Measurements from ENCODE around the gene NCBP2.

NCBP2 gene

DNA sequence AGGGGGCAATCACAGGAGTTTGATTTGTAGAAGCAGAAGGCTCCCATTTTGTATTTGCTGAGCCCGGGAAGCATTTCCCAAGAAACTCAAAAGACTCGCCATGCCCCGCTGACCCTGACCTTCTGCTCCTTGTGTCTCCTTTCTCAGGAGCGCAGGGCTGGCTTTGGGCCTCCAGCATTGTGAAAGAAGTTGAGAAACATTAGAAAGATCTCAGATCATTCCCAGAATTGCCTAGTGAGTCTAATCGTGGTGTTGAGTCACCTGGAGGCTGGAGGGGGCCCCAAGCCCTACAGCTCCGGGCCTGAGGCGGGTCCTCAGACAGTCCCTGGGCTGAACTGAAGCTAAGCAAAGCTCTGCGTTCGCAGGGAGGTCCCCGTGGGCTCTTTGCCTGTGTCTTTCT is 37.2 kb upstream of the NCBP2 start:
- H3K9ac ChIP-seq (ENCODE audit: low read depth, low read length) = no peak overlapping the region
- no peak overlapping the region for H3K4me3 ChIP-seq (ENCODE audit: low read length)
- H3K9me3 ChIP-seq (replicated peaks; ENCODE audit: low read length) = peaks cover 6% of the 10 kb centered on the region
- H3K4me1 ChIP-seq (ENCODE audit: control insufficient read depth, insufficient read depth, low read length) = no peaks in the 10 kb centered on the region
- H3K4me2 ChIP-seq (ENCODE audit: low read length) = no peak overlapping the region
- H3K27me3 ChIP-seq (ENCODE audit: control insufficient read depth, insufficient read depth, low read length) = peaks cover 10% of the 10 kb centered on the region
- no peaks in the 10 kb centered on the region for H3K36me3 ChIP-seq (ENCODE audit: insufficient read depth, low read length)

DNA sequence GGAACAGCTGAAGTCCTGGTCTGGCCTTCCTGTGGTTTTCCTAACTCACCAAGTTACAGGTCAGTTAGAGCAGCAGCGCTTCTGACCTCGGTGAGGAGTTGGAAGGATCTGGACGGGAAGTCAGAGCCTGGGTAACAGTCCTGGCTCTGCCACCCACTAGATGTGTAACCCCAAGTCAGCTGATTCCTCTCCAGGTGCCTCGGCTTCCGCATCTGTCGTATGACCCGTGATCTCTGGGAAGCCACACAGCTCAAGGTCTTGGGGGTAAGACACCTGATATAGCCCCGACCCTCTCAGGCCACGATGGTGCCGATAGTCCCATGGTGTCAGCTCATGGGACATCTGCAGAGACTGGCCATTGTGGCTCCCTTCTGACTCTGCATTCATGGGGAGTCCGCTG is 34.6 kb upstream of the NCBP2 start:
- no peaks in the 10 kb centered on the region for H3K9me3 ChIP-seq (replicated peaks; ENCODE audit: low read length)
- no peaks in the 10 kb centered on the region for H3K27me3 ChIP-seq (ENCODE audit: control insufficient read depth, insufficient read depth, low read length)
- no peak overlapping the region for H3K9ac ChIP-seq (ENCODE audit: low read depth, low read length)

DNA sequence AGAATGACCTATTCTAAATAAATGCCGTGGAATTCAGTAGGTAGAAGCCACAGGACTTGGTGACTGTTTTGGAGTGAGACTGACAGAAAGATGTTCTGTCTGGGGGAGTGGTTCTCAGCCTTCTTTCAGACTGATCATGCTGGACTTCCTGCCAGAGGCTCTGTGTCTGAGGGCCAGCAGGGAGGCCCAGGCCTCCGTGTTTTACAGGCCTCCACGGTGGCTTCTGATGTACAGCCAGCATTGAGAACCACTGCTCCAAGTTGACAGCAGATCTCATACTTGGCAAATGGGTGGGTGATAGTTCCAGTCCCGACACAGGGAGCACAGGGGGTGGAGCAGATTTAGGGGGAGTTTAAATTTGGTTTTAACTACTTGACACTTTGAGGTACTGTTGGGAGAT is 33.0 kb upstream of the NCBP2 start:
- H3K27me3 ChIP-seq (ENCODE audit: control insufficient read depth, insufficient read depth, low read length) = no peaks in the 10 kb centered on the region
- H3K9ac ChIP-seq (ENCODE audit: low read depth, low read length) = no peak overlapping the region
- H3K36me3 ChIP-seq (ENCODE audit: insufficient read depth, low read length) = no peaks in the 10 kb centered on the region
- H3K9me3 ChIP-seq (replicated peaks; ENCODE audit: low read length) = no peaks in the 10 kb centered on the region
- no peak overlapping the region for H3K4me3 ChIP-seq (ENCODE audit: low read length)
- H3K4me1 ChIP-seq (ENCODE audit: control insufficient read depth, insufficient read depth, low read length) = no peaks in the 10 kb centered on the region
- no peak overlapping the region for H3K4me2 ChIP-seq (ENCODE audit: low read length)

More for the DNA sequence above, 34.6 kb upstream of the NCBP2 start:
- Histone ChIP-seq H3K36me3 (ENCODE audit: insufficient read depth, low read length) (no peaks in the 10 kb centered on the region), H3K4me3 (ENCODE audit: low read length) (no peak overlapping the region), H3K4me2 (ENCODE audit: low read length) (no peak overlapping the region), H3K4me1 (ENCODE audit: control insufficient read depth, insufficient read depth, low read length) (no peaks in the 10 kb centered on the region)

DNA sequence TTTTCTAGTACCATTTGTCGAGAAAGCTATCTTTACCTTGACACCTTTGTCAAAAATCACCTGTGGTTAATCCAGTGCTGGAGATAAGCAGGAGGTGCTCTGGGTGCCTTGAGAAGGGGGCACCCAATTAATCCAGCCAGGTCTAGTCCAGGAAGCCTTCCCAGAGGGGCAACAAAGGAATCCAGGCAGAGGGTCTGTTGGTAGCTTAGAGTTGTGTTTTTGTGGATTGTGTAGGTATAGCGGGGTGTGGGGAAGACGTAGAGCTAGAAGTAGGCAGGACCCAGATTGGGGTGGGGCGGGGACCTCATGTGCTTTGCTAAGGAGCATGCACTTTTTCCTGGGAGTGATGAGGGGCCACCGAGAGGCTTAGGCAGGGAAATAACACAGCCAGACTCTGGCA is 32.3 kb upstream of the NCBP2 start:
- no peaks in the 10 kb centered on the region for H3K9me3 ChIP-seq (replicated peaks; ENCODE audit: low read length)
- no peak overlapping the region for H3K4me2 ChIP-seq (ENCODE audit: low read length)
- no peaks in the 10 kb centered on the region for H3K4me1 ChIP-seq (ENCODE audit: control insufficient read depth, insufficient read depth, low read length)
- no peak overlapping the region for H3K9ac ChIP-seq (ENCODE audit: low read depth, low read length)
- H3K27me3 ChIP-seq (ENCODE audit: control insufficient read depth, insufficient read depth, low read length) = no peaks in the 10 kb centered on the region
- H3K4me3 ChIP-seq (ENCODE audit: low read length) = no peak overlapping the region
- no peaks in the 10 kb centered on the region for H3K36me3 ChIP-seq (ENCODE audit: insufficient read depth, low read length)

DNA sequence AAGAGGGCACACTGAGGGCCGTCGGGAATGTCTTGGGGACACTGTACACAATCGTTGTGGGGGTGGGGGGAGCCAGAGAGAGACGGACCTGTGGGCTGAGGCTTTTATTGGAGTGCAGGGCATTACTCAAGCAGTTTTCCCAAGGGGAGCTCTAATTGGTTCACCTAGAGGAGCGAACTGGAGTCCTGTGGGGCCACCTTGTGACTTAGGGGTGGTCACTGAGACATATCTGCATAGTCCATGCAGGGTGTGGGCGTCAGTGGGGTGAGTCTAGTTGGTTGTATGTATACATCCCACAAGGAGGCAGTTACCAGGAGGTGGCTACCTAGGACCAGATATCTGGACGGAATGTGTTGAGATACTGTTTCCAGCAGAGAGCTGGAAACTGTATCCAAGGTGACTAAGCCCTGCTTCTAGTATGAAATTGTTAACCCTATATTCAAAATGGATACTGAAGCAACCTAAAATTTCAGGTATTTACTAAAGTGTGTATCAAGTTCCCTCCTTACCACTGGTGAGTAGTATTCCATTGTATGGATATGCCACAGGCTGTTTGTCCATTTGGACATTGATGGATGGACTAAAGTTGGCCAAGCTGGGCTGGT is 28.9 kb upstream of the NCBP2 start:
- Histone ChIP-seq H3K9ac (ENCODE audit: low read depth, low read length) (no peak overlapping the region), H3K27me3 (ENCODE audit: control insufficient read depth, insufficient read depth, low read length) (no peaks in the 10 kb centered on the region), H3K4me2 (ENCODE audit: low read length) (no peak overlapping the region), H3K4me3 (ENCODE audit: low read length) (no peak overlapping the region), H3K36me3 (ENCODE audit: insufficient read depth, low read length) (peaks cover 6% of the 10 kb centered on the region), H3K4me1 (ENCODE audit: control insufficient read depth, insufficient read depth, low read length) (peaks cover 7% of the 10 kb centered on the region), H3K9me3 (replicated peaks; ENCODE audit: low read length) (no peaks in the 10 kb centered on the region)

DNA sequence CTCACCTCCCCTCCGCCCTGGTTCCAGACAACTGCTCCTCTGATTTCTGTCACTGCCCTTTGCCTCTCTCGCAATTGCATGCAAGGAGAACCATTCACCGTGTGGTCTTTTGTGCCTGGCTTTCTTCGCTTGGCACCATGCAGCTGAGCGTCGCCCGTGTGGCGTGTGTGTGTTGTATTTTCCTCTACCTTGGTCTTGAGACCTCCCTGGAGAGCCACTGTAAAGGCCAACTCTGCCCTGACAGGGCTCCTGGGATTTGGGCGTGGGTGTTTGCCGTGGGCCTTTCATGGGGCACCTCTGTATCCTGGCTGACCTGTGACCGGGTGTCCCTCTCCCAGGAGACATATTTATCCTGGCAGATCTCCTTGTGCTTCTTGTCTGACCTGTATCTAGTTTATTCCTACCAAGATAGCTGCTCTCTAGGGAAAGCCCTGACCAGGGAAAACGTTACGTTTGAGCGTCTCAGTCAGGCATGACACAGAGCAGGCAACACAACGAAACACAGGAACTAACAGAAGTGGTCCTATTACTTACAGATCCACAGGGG is 28.3 kb upstream of the NCBP2 start:
- Histone ChIP-seq H3K9me3 (replicated peaks; ENCODE audit: low read length) (no peaks in the 10 kb centered on the region), H3K9ac (ENCODE audit: low read depth, low read length) (no peak overlapping the region), H3K4me2 (ENCODE audit: low read length) (no peak overlapping the region), H3K4me3 (ENCODE audit: low read length) (no peak overlapping the region), H3K4me1 (ENCODE audit: control insufficient read depth, insufficient read depth, low read length) (peaks cover 7% of the 10 kb centered on the region), H3K27me3 (ENCODE audit: control insufficient read depth, insufficient read depth, low read length) (no peaks in the 10 kb centered on the region), H3K36me3 (ENCODE audit: insufficient read depth, low read length) (peaks cover 9% of the 10 kb centered on the region)

DNA sequence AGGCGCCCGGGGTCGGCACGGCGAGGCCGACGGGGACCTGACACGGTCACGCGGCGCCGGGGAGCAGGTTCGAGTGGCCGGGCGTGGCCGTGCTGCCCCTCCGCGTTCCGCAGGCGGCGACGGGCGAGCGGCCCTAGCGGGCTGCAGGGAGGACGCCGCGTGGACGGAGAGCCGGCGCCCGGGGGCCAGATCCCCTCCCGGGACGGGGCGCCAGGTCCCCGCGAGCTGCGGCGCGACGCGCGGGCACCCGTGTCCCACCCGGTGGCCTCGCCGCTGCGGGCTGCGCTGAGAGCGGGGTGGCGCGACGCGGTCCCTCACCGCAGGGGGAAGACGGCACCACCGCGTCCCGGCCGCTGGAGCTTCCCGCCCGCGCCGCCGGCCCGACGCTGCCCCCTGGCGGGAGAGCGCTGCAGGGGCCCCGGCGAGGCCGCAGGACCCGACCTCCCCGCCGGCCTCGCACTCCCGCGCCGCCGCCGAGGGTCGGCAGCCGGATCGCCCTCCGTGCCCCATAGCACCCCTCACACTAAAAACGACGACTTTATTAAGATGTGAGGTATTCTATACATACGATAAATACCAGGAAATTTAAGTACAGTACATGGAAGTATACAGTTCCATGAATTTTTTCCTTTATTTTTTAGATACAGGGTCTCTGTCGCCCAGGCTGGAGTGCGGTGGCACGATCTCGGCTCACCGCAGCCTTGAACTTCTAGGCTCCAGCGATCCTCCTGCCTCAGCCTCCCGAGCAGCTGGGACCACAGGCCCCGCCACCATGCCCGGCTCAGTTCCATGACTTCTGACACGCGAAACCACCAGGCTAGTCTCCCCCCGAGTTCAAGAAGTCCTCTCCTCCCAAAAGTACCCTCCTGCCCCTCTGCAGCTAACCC is 27.6 kb upstream of the NCBP2 start:
- H3K4me2 ChIP-seq (ENCODE audit: low read length) = peak overlapping the region; percentile 99

DNA sequence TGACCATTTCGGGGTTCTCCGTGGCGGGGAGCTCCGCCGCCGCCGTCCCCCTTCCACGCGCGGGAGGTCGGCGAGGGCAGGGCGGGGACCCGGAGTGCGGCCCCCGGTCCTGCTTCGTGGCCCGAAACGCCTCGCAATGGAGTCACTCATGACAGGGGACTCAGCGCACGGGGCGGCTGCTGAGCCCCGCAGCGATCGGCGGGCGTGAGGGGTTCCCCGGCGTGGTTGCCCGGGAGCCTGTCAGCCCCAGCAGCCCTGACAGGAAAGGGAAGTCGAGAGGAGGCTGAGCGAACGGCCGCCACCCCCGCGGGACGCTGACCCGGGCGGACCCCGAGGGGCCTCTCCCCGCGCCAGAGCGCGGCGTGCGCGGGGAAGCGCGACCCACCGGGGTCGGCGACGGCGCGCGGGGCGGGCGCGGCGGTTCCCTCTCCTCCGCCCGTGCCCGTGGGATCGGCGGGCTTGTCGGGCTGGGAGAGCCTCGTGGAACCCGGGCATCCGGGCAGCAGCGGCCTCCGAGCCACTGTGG is 26.9 kb upstream of the NCBP2 start:
- peaks cover 7% of the 10 kb centered on the region for H3K4me1 ChIP-seq (ENCODE audit: control insufficient read depth, insufficient read depth, low read length)
- H3K4me3 ChIP-seq (ENCODE audit: low read length) = peak overlapping the region; percentile 87
- peaks cover 9% of the 10 kb centered on the region for H3K36me3 ChIP-seq (ENCODE audit: insufficient read depth, low read length)
- H3K9me3 ChIP-seq (replicated peaks; ENCODE audit: low read length) = no peaks in the 10 kb centered on the region
- H3K9ac ChIP-seq (ENCODE audit: low read depth, low read length) = peak overlapping the region; percentile 73
- H3K27me3 ChIP-seq (ENCODE audit: control insufficient read depth, insufficient read depth, low read length) = no peaks in the 10 kb centered on the region
- peak overlapping the region; percentile 99 for H3K4me2 ChIP-seq (ENCODE audit: low read length)

More for the DNA sequence above, 27.6 kb upstream of the NCBP2 start:
- no peaks in the 10 kb centered on the region for H3K27me3 ChIP-seq (ENCODE audit: control insufficient read depth, insufficient read depth, low read length)
- peaks cover 9% of the 10 kb centered on the region for H3K36me3 ChIP-seq (ENCODE audit: insufficient read depth, low read length)
- H3K4me1 ChIP-seq (ENCODE audit: control insufficient read depth, insufficient read depth, low read length) = peaks cover 7% of the 10 kb centered on the region
- peak overlapping the region; percentile 73 for H3K9ac ChIP-seq (ENCODE audit: low read depth, low read length)
- H3K4me3 ChIP-seq (ENCODE audit: low read length) = peak overlapping the region; percentile 87
- no peaks in the 10 kb centered on the region for H3K9me3 ChIP-seq (replicated peaks; ENCODE audit: low read length)

DNA sequence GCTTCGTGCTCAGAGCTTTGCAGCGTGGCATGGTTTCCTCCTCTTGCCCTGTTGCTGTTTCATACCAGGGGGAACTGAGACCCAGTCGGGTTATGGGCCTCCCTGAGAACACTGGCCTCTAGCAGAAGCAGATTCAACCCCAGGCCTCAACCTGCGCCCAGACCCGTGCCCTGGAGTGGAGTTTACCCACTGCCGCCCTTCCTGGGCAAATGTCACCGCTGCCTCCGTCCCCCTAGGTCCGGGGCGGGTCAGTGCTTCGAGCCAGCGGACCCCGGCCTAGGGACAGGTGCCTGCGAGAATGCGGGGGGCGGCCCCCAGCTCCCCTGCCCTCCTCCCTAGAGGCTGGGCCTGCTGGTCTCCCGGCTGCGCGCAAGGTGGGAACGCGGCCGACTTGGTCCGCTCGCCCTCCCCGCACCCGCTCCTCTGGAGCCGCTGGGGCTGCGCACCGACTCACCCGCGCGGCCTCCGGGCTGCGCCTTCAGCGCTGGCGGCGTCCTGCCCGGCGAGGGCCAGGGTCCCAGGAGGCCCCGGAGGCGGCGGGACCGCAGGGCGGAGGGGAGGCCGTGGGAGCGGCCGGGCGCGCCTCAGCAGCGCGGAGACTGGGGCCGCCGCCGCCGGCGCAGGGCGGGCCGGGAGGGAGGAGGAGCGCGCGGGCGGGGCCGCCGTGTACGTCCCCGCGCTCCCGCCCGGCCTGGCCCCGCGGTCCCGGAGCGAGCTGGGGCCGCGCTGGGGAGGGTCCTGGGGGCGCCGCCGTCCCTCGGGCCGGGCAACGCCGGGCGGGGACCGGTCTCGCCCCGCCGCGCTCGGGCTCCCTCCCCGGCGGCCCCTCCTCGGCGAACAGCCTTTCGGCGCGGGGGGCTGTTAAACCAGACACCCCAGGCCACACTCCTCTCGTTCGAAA is 26.2 kb upstream of the NCBP2 start, which contains the start of gene PIGZ:
Gene PIGZ, minus strand, starts transcription at position 601 of the 901 bp plus-strand sequence. CDS start 16,802 bp downstream, outside the sequence.
- Histone ChIP-seq H3K4me1 (ENCODE audit: control insufficient read depth, insufficient read depth, low read length) (peaks cover 7% of the 10 kb centered on the region), H3K9ac (ENCODE audit: low read depth, low read length) (peak within 1 kb of the TSS; percentile 73), H3K9me3 (replicated peaks; ENCODE audit: low read length) (no peaks in the 10 kb centered on the region), H3K27me3 (ENCODE audit: control insufficient read depth, insufficient read depth, low read length) (no peaks in the 10 kb centered on the region), H3K4me3 (ENCODE audit: low read length) (peak within 1 kb of the TSS; percentile 87), H3K36me3 (ENCODE audit: insufficient read depth, low read length) (peaks cover 9% of the 10 kb centered on the region), H3K4me2 (ENCODE audit: low read length) (peak within 1 kb of the TSS; percentile 99)

DNA sequence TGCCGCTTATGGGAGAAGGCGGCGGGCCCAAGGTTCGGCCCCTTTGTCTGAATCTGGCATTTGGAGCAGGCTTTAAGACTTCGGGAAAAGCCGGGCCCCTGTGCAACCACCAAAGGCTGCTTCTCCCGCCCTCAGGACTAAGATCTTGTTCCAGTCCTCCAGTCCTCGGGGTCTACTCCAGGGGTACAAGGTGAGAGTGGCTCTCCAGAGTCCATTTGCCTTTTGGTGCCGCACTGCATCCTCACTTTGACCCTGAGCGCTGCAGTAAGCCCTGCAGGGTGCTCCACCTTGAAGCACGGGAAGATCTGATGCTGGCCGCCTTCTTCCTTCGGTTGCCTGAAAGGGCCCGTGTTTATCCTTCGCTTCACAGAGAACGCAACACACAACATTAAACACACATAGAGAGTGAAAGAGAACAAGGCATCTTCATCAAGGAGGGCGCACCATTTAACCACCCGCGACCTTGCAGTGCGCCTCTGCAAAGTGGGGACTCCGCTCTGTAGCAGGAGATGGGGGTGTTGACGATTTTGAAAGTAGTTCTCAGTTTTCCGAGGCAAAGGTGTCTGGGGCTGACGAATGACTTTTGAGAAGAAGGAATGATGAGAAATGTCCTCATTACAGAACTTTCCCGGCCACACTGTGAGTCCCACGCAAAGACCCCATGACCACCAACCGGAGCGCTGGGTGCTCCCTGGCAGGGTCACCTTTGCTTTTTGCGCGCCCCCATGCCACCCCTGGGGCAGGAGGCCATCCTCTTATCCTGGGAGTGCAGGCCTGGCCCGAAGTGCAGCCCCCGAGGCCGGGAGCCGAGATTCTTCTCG is 25.3 kb upstream of the NCBP2 start:
- Histone ChIP-seq H3K4me3 (ENCODE audit: low read length) (peak overlapping the region; percentile 87), H3K9me3 (replicated peaks; ENCODE audit: low read length) (no peaks in the 10 kb centered on the region), H3K36me3 (ENCODE audit: insufficient read depth, low read length) (peaks cover 9% of the 10 kb centered on the region), H3K27me3 (ENCODE audit: control insufficient read depth, insufficient read depth, low read length) (no peaks in the 10 kb centered on the region), H3K4me2 (ENCODE audit: low read length) (peak overlapping the region; percentile 99), H3K4me1 (ENCODE audit: control insufficient read depth, insufficient read depth, low read length) (peaks cover 7% of the 10 kb centered on the region), H3K9ac (ENCODE audit: low read depth, low read length) (peak overlapping the region; percentile 73)
